Activated T-helper 1 cell treated with Interleukin-2 at 50 U/mL for 16 hours (primary cell): ENCODE measurements around the gene FMNL2.
"Not testable (repeated sequence)": the region's sequence is repeated elsewhere in the genome, so short reads cannot be mapped to it uniquely, and the experiment has no call there.

ENCODE experiments used
- DNase-seq: peaks from one replicate; pipeline ENCODE4 v3.0.0-alpha.2; 2020; ENCODE audit warnings: low read depth

Gene FMNL2

GRCh38 chr2:152470861-152471854, 136.2 kb downstream of the FMNL2 start:
- no peak for DNase-seq

GRCh38 chr2:152472481-152472887, 137.5 kb downstream of the FMNL2 start:
- no peak for DNase-seq

- DNase-seq, result no peak
Measured at GRCh38 chr2:152473151-152473857, 138.3 kb downstream of the FMNL2 start.

- DNase-seq, result not testable (repeated sequence)
Measured at GRCh38 chr2:152474523-152474922, 139.5 kb downstream of the FMNL2 start.

- DNase-seq, result no peak
Measured at GRCh38 chr2:152475982-152476381, 141.0 kb downstream of the FMNL2 start.

GRCh38 chr2:152477347-152478092, 142.5 kb downstream of the FMNL2 start:
- no peak for DNase-seq

- no peak for DNase-seq
Measured at GRCh38 chr2:152479282-152479681, 144.3 kb downstream of the FMNL2 start.

GRCh38 chr2:152480821-152481399, 145.9 kb downstream of the FMNL2 start:
- DNase-seq, result no peak

- DNase-seq, result no peak
Measured at GRCh38 chr2:152481881-152482583, 147.1 kb downstream of the FMNL2 start.

- no peak for DNase-seq
Measured at GRCh38 chr2:152483276-152484063, 148.5 kb downstream of the FMNL2 start.

- DNase-seq, result no peak
Measured at GRCh38 chr2:152485954-152486736, 151.2 kb downstream of the FMNL2 start.

GRCh38 chr2:152486737-152487400, 151.9 kb downstream of the FMNL2 start:
- DNase-seq, result no peak

- no peak for DNase-seq
Measured at GRCh38 chr2:152488075-152488474, 153.1 kb downstream of the FMNL2 start.

- no peak for DNase-seq
Measured at GRCh38 chr2:152489364-152489763, 154.4 kb downstream of the FMNL2 start.

- no peak for DNase-seq
Measured at GRCh38 chr2:152490686-152491455, 155.9 kb downstream of the FMNL2 start.

GRCh38 chr2:152492131-152492530, 157.2 kb downstream of the FMNL2 start:
- no peak for DNase-seq

GRCh38 chr2:152492911-152493310, 157.9 kb downstream of the FMNL2 start:
- DNase-seq, result no peak

- no peak for DNase-seq
Measured at GRCh38 chr2:152493417-152493816, 158.4 kb downstream of the FMNL2 start.
